CD4-positive, alpha-beta T cell (primary cell): ENCODE data around the gene MED15. TPM values are rescaled to one million over a fixed set of nuclear protein-coding genes. Genes with fewer than 3 reads are reported as not detected.

Experiments
- ATAC-seq: fragments of 200-7000 bp; cut with Tn5 transposase; one replicate; pipeline ENCODE4 v1.10.0; 2022; ENCODE audit warnings: mild to moderate bottlenecking; ENCODE audit not compliant: poor library complexity
- CTCF ChIA-PET: fragments of 350-600 bp; sonication (Branson Sonifier 250); formaldehyde crosslinking; loops from one replicate; lab custom pipeline; 2021; ENCODE audit warnings: antibody characterized with exemption, inconsistent platforms; lab: Charles Lee
- POLR2A ChIA-PET: fragments of 350-600 bp; sonication (Branson Sonifier 250); formaldehyde crosslinking; loops from one replicate; lab custom pipeline; 2021; ENCODE audit warnings: antibody characterized with exemption, inconsistent platforms; lab: Charles Lee
- DNase-seq, 14 experiments: peaks; one replicate each; pipeline ENCODE4 v3.0.0-alpha.2; 2013 to 2020; ENCODE audit warnings: mixed read lengths in 2 of 14
- H3K27ac ChIP-seq, 2 donors: one replicate each; pipeline versions ENCODE4 v1.5.1 to v1.7.0; 2013; ENCODE audit warnings: low read length in 2 of 2, low read depth in 1 of 2, mild to moderate bottlenecking in 1 of 2
- H3K27me3 ChIP-seq, 2 experiments: 1 replicate in 1 of 2; 2 replicates in 1 of 2; pipeline versions ENCODE4 v1.6.1 to v1.7.0; 2013; ENCODE audit warnings: low read length in 2 of 2, control low read depth in 1 of 2, mild to moderate bottlenecking in 1 of 2, moderate library complexity in 1 of 2; ENCODE audit not compliant: insufficient read depth in 2 of 2, control insufficient read depth in 1 of 2
- H3K36me3 ChIP-seq: one replicate; pipeline ENCODE4 v1.6.1; 2013; ENCODE audit warnings: low read length, control low read depth; ENCODE audit not compliant: insufficient read depth
- H3K4me1 ChIP-seq: one replicate; pipeline ENCODE4 v1.6.1; 2013; ENCODE audit warnings: low read length, control low read depth; ENCODE audit not compliant: insufficient read depth
- H3K4me3 ChIP-seq: one replicate; pipeline ENCODE4 v1.5.1; 2013; ENCODE audit warnings: mild to moderate bottlenecking, low read length, moderate library complexity
- H3K9me3 ChIP-seq, 2 experiments: 1 replicate in 1 of 2; 2 replicates in 1 of 2; pipeline versions ENCODE4 v1.6.1 to v1.7.0; 2013; ENCODE audit warnings: low read length in 2 of 2, mild to moderate bottlenecking in 2 of 2, control low read depth in 1 of 2, moderate library complexity in 1 of 2; ENCODE audit not compliant: control insufficient read depth in 1 of 2, insufficient read depth in 1 of 2
- H3K27ac Mint-ChIP-seq: one replicate; pipeline ENCODE4 v1.8.0; 2020; ENCODE audit warnings: mixed read lengths
- H3K27me3 Mint-ChIP-seq: one replicate; pipeline ENCODE4 v1.8.0; 2021; ENCODE audit warnings: mixed read lengths
- H3K36me3 Mint-ChIP-seq: one replicate; pipeline ENCODE4 v1.8.0; 2021; ENCODE audit warnings: low read depth, mixed read lengths
- H3K4me1 Mint-ChIP-seq: one replicate; pipeline ENCODE4 v1.8.0; 2021; ENCODE audit warnings: low read depth, mixed read lengths
- H3K4me3 Mint-ChIP-seq: one replicate; pipeline ENCODE4 v1.8.0; 2020; ENCODE audit warnings: mild to moderate bottlenecking, mixed read lengths
- H3K9me3 Mint-ChIP-seq: one replicate; pipeline ENCODE4 v1.8.0; 2020; ENCODE audit warnings: mixed read lengths
- CTCF ChIP-seq: fragments of 200-600 bp; IDR thresholded peaks from one replicate; pipeline ENCODE4 v1.8.0; 2022; ENCODE audit warnings: antibody characterized with exemption, mild to moderate bottlenecking
- intact Hi-C, 2 experiments: fragments of 100-400 bp; cut with DNase I in 1 of 2; cut with micrococcal nuclease in 1 of 2; formaldehyde crosslinking; loops; one replicate each; pipeline versions ENCODE4 v1.15.1 to v1.9.0; 2023 to 2025; cut with DNase I, micrococcal nuclease
- total RNA-seq, 174 experiments: library from RNA in 2 of 174; stranded (reverse) in 2 of 174; gene quantifications; one replicate each; pipeline ENCODE4 v1.2.3 and lab custom pipeline; 2021 to 2026

MED15 gene
- total RNA-seq, 2 experiments from 2014 or later = 181 to 191 TPM

GRCh38 chr22:20526628-20527355 is 19.4 kb downstream of the MED15 start:
- Histone ChIP-seq H3K36me3 (peaks cover 41% of the 10 kb centered on the region), H3K9me3 (no peaks in the 10 kb centered on the region), H3K27me3 (no peaks in the 10 kb centered on the region), H3K4me1 (peaks cover 56% of the 10 kb centered on the region), H3K4me3 (no peak overlapping the region), H3K27ac (no peak overlapping the region)
- Mint-ChIP-seq H3K27me3 (no peaks in the 10 kb centered on the region), H3K4me1 (peaks cover 69% of the 10 kb centered on the region), H3K36me3 (peaks cover 63% of the 10 kb centered on the region), H3K4me3 (no peak overlapping the region), H3K27ac (peak overlapping the region; percentile 52), H3K9me3 (no peaks in the 10 kb centered on the region)
- ChIA-PET POLR2A (interaction anchor here (0.9 to 1.2 kb wide), 2 partner anchors 23 to 40 kb away, joined by 3 read pairs; no protein-coding TSS in a partner anchor), CTCF (interaction anchor here (1.0 to 2.1 kb wide), 4 partner anchors 15 to 38 kb away, joined by 3 to 7 read pairs (median 6); partner anchors contain the start of gene MED15)
- TF ChIP-seq CTCF = no peak
- ATAC-seq (no peak), DNase-seq (no peak)
- intact Hi-C loops = no loop called here

GRCh38 chr22:20528405-20528978 is 21.1 kb downstream of the MED15 start:
- H3K36me3 Mint-ChIP-seq = peaks cover 56% of the 10 kb centered on the region
- peaks cover 56% of the 10 kb centered on the region for H3K4me1 ChIP-seq
- no peak overlapping the region for H3K4me3 ChIP-seq

More at GRCh38 chr22:20528405-20528978, 21.1 kb downstream of the MED15 start:
- Mint-ChIP-seq H3K27ac (peak overlapping the region; percentile 66), H3K9me3 (no peaks in the 10 kb centered on the region), H3K4me3 (no peak overlapping the region), H3K27me3 (no peaks in the 10 kb centered on the region), H3K4me1 (peaks cover 69% of the 10 kb centered on the region)
- no peak for ATAC-seq
- CTCF ChIA-PET = no interaction called here
- no peak for TF ChIP-seq CTCF
- H3K27me3 ChIP-seq = no peaks in the 10 kb centered on the region
- intact Hi-C loops = no loop called here
- H3K27ac ChIP-seq = no peak overlapping the region
- POLR2A ChIA-PET = interaction anchor here (1.6 kb wide), 1 partner anchor 29 kb away, joined by 4 read pairs; no protein-coding TSS in a partner anchor
- no peak for DNase-seq
- H3K36me3 ChIP-seq = peaks cover 48% of the 10 kb centered on the region
- no peaks in the 10 kb centered on the region for H3K9me3 ChIP-seq
